ENCODE data around the gene UBE2E2.

Gene UBE2E2

DNA sequence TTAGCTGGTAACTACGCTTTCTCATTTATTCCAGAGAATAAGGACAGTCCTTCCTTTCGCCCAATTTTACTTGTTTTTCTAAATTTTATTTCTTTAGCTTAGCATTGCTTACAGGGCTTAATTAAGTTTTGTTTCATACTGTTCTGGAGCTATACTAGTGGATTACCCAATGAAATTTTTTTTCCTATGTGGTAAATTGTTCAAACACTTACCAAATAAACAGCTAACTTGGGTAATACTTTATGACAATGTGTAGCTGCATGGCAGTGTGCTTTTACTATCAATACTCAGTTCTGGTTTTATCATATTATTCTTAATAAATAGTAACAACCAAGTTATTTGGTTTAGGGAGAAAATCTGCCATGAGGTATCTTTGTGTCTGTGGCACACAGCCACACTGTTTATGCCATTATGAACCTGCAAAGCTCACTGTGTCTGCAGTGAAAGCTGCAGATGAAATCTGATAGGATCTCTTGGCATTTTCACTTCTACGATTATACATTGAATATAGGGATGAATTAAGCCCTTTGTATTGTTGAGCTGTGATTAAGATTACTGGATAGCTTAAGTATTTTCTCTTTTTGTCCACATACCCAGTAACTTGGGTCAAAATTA, 37.2 kb downstream of the UBE2E2 start:
- no peak for DNase-seq (ENCODE audit: low read depth)

DNA sequence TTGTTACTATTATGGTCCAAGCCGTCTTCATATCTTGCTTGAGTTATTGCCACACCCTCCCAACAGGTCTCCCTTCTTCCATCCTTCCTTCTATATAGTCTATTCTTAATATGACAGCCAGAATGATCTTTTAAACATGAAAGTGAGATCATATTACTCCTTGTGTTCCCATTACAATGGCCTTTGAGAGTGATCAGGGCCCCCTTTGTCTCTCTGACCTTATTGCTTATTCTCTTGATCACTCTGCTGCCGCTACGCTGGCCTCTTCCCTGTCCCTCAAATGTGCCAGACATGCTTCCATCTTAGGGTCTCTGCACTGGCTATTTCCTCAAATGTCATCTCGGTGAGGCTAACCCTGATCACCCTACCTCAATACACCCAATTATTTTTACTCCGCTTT, 38.1 kb downstream of the UBE2E2 start:
- no peak for DNase-seq (ENCODE audit: low read depth)

DNA sequence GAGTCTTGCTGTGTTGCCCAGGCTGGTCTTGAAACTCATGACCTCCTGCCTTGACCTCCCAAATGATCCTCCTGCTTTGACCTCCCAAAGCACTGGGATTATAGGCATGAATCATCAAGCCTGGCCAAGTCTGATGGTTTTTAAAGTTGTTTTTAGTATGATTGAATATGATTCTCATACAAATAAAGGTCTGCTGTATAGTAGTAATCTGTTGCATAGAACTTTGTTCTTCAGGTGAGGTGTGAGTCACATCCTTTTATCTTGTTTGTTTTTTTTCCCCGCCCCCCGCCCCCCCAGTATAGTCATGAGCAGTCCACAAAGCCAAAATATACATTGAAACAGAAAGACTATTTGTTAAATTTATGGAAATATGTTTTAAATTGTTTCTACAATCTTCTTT, 39.0 kb downstream of the UBE2E2 start:
- no peak for DNase-seq (ENCODE audit: low read depth)

DNA sequence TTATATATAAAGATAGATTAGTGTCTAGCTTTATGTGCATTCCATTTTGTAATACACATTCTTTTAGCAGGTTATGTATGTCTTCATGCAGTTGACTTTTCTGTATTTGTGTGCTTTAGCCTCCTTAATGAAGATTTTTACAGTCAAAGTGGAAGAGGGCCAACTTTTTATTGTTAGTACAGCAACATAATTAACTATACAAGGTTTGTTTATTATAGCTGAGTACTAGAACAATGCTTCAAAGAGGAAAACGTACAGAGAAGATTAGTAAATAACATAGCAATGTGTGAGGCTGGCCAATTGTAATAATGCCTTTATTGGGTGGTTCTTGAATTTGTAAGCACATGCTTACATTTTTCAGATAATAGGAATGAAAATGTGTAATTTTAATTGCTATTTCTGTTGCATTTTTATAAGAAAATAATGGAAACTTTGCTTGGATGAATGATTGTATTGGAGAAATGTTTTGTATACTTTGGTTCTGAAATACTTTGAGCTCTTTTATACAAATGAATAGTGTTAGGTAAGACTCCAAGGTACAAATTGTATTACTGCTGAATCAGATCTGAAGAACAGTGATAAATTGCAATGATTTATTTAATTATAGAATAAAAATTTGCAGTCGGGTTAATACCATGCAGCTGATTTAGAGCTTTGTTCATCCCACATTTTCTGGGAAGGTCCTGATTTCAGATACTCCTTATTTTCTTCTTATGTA, 41.4 kb downstream of the UBE2E2 start:
- DNase-seq (ENCODE audit: low read depth) = no peak

DNA sequence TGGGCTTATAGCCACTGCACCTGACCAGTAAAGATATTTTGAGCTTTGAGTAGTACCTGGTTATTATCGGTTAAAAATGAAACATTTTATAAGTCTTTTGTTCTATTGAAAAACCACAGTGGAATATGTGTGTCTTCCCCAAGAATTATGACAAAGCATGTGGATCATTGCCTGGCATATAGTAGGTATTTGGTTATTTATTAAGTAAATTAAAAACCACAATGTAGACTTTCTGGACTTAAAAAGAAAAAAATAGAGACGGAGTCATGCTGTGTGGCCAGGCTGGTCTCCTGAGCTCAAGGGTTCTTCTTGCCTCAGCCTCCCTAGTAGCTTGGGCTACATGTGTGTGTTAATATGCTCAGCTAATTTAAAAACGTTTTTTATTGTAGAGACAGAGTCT, 43.5 kb downstream of the UBE2E2 start:
- no peak for DNase-seq (ENCODE audit: low read depth)

- no peak for DNase-seq (ENCODE audit: low read depth)
Observed at GRCh38 chr3:23248594-23249131, 45.5 kb downstream of the UBE2E2 start.

DNA sequence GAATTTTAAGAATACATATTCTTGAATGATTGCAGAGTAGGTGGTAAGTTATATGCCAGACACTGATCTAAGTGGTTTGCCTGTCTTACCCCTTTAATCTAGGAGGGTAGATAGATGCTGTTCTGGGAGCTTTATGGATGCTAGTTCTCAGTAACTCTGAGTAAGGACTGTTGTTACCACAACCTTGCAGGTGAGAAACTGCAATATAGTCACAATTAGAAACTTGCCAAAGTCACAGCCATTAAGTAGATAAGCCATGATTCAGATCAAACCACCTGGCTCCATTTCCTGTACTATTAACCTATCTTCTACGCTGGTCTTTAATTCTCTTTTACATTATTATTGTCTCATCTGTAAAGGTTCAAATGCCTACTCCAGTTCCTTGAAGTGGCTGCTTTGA, 46.8 kb downstream of the UBE2E2 start:
- DNase-seq (ENCODE audit: low read depth) = no peak

- DNase-seq (ENCODE audit: low read depth) = no peak
Observed at GRCh38 chr3:23252122-23252521, 49.0 kb downstream of the UBE2E2 start.

DNA sequence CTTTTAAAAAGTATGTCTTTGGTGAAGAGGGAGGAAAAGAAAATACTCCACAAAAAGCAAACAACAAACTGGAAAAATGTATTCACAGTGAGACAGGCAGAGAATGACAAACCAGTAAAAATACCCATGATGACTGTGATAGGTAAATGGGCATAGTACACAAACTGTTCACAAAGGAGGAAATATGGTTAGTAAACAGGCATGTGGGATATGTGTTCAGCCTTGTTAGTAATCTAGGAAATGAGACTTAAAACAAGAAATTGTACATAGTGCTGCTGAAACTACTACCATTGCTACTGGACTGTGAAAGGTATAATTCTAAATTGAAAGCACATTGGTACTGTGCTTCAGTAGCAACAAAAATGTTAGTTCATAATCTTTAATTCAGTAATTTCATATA, 50.1 kb downstream of the UBE2E2 start:
- DNase-seq (ENCODE audit: low read depth) = no peak

DNA sequence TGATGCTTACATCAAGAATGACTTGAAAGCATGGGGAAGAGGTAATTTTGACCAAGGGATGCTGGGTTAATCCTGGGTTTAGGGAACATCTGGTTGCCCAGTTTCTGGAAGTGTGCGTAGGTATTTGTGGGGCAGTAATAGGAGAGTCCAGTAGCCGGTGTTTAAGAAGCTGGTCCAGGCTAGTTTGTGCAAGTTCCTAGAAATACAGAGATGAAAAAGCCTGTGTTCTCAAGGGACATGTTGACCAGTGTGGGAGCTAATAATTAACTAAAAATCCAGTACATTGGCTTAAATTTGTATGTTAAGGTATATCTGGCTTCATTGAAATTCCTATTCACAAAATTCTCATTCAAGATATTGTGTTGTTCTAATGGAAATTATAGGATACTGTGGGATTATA, 51.2 kb downstream of the UBE2E2 start:
- DNase-seq (ENCODE audit: low read depth) = no peak

DNA sequence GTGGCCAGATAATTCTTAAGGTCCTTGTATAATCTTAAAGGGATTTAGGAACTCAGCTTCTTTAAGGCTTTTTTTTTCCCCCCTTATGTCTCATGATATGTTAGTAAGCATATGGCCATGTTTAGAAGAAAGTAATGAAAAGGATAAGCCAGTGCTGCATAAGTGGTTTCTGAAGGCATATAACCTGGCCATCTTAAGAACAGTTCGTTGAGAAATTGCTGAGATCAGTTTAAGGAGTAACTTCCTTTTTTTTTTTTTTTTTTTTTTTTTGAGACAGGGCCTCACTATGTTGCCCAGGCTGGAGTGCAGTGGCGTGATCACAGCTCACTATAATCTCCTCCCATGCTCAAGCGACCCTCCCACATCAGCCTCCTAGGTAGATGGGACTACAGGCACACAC, 51.7 kb downstream of the UBE2E2 start:
- no peak for DNase-seq (ENCODE audit: low read depth)

GRCh38 chr3:23256741-23257435, 53.8 kb downstream of the UBE2E2 start:
- no peak for DNase-seq (ENCODE audit: low read depth)

DNA sequence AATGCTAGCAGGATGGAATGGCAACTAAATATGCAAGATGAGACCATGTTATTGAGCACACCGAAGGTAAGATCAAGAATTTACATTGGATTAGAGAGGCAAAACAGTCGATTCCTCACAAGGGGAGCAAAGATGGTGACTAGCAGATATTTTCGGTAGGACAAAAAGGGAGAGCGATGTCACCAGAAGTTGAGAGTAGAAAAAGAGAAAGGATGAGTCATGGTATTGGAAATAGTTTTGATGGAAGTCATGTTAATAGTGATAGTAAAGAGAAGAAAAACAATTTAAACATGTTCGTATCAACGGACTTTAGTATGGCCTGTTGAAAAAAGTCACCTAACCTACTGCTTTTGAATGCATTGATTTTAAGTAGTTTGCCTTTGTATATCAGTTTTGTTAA, 55.0 kb downstream of the UBE2E2 start:
- no peak for DNase-seq (ENCODE audit: low read depth)

GRCh38 chr3:23259515-23259914, 56.4 kb downstream of the UBE2E2 start:
- no peak for DNase-seq (ENCODE audit: low read depth)

GRCh38 chr3:23262766-23263165, 59.6 kb downstream of the UBE2E2 start:
- DNase-seq (ENCODE audit: low read depth) = no peak

- no peak for DNase-seq (ENCODE audit: low read depth)
Observed at GRCh38 chr3:23263796-23264195, 60.7 kb downstream of the UBE2E2 start.

DNA sequence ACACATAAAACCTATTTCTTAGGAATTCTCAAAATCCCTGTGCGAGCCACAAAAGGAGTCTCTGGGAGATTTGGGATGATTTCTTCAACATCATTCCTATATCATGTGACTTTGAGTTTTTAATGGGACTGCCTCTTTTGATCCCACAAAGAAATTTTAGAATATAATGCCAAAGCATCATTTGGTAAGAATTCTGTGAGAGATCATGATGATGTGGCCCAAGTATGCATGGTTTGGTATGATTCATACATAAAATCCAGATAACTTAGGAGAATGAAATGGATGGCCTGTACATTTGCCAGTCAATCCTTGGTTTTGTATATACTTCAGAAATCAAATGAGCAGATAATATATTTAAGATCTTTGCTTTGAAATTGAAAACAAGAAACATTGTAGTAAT, 61.3 kb downstream of the UBE2E2 start:
- no peak for DNase-seq (ENCODE audit: low read depth)

GRCh38 chr3:23270423-23270822, 67.3 kb downstream of the UBE2E2 start:
- no peak for DNase-seq (ENCODE audit: low read depth)

GRCh38 chr3:23271876-23272741, 69.0 kb downstream of the UBE2E2 start:
- DNase-seq (ENCODE audit: low read depth) = no peak

- no peak for DNase-seq (ENCODE audit: low read depth)
Observed at GRCh38 chr3:23272820-23273219, 69.7 kb downstream of the UBE2E2 start.

GRCh38 chr3:23275061-23275460, 71.9 kb downstream of the UBE2E2 start:
- no peak for DNase-seq (ENCODE audit: low read depth)

DNA sequence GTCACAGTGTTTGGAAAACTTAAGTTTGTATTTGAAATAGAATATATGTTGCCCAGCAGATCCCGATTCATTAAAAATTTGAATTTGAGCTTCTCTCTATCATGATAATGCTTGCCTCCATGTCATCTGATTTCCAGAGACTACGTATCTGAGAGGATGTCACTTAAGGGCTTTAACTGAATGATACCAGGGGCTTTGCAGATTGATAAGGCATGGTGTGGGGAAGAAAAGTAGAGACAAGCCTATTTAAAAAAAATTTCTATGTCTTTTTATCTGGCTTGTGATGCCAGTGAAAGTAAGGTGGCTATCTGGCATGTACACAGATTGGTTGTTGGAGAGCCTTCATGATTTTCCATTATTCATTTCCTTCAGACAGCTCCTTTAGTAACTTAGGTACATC, 72.7 kb downstream of the UBE2E2 start:
- no peak for DNase-seq (ENCODE audit: low read depth)
